ENCODE data around the gene USH2A.
A peak's percentile ranks its signal among the peaks of the same experiment; 100 is the strongest.

Gene USH2A

GRCh38 chr1:216237927-216238542 lies 185.2 kb downstream of the USH2A start:
- Histone ChIP-seq H3K4me1 (no peaks in the 10 kb centered on the region), H3K27me3 (ENCODE audit: low read depth) (no peaks in the 10 kb centered on the region), H3K9me3 (no peaks in the 10 kb centered on the region), H3K4me3 (no peak overlapping the region), H3K36me3 (replicated peaks) (no peaks in the 10 kb centered on the region)
- in situ Hi-C loops (cut with MboI; ENCODE audit: low sequenced_read_pairs) = no loop called here
- no peak for DNase-seq (ENCODE audit: low spot score in 2 of 2)

DNA sequence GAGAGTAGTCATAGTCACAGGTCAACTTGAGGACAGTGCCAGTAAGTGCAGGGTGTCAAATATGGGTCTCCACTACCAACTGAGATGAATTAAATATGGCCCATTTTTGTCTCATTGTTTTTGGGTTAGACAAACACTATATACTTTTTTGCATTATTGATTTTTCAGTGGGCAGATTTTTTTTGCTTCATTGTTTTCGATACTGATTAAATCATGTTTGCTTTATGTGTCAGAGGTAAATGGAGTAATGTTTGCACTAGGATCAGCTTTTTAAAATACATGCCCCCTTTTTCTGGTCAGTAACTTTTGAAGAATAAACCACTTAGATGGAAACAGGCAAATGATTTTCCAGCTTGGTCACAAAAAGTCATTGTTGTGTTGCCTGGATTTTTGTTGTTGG lies 199.0 kb downstream of the USH2A start:
- H3K4me1 ChIP-seq = peaks cover 6% of the 10 kb centered on the region
- no peak for DNase-seq (ENCODE audit: low spot score in 2 of 2)
- H3K9me3 ChIP-seq = no peaks in the 10 kb centered on the region
- H3K36me3 ChIP-seq (replicated peaks) = no peaks in the 10 kb centered on the region
- H3K27me3 ChIP-seq (ENCODE audit: low read depth) = no peaks in the 10 kb centered on the region
- no peak overlapping the region for H3K4me3 ChIP-seq
- in situ Hi-C loops (cut with MboI; ENCODE audit: low sequenced_read_pairs) = no loop called here

GRCh38 chr1:216223486-216223885 lies 199.8 kb downstream of the USH2A start:
- Histone ChIP-seq H3K4me3 (no peak overlapping the region), H3K4me1 (peaks cover 6% of the 10 kb centered on the region), H3K27me3 (ENCODE audit: low read depth) (no peaks in the 10 kb centered on the region), H3K9me3 (no peaks in the 10 kb centered on the region), H3K36me3 (replicated peaks) (no peaks in the 10 kb centered on the region)
- in situ Hi-C loops (cut with MboI; ENCODE audit: low sequenced_read_pairs) = no loop called here
- DNase-seq (ENCODE audit: low spot score in 2 of 2) = no peak

DNA sequence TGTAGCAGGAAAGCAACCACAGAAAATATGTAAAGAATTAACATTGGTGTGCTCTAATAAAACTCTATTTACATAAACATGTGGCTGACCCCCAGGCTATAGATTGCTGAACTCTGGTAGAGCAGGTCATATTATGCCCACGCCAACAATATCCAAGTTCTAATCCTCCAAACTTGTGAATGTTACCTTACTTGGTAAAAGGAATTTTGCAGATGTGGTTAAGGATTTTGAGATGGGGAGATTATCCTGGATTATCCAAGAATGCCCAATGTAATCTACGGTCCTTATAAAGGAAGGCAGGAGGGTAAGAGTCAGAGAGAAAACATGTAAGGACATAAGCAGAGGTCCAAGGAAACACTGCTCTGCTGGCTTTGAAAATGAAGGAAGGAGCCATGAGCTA lies 201.0 kb downstream of the USH2A start:
- no peak overlapping the region for H3K4me3 ChIP-seq
- no peaks in the 10 kb centered on the region for H3K36me3 ChIP-seq (replicated peaks)
- DNase-seq (ENCODE audit: low spot score in 2 of 2) = peak; percentile 32 to 50
- no peaks in the 10 kb centered on the region for H3K9me3 ChIP-seq
- in situ Hi-C loops (cut with MboI; ENCODE audit: low sequenced_read_pairs) = no loop called here
- no peaks in the 10 kb centered on the region for H3K27me3 ChIP-seq (ENCODE audit: low read depth)
- peaks cover 6% of the 10 kb centered on the region for H3K4me1 ChIP-seq

DNA sequence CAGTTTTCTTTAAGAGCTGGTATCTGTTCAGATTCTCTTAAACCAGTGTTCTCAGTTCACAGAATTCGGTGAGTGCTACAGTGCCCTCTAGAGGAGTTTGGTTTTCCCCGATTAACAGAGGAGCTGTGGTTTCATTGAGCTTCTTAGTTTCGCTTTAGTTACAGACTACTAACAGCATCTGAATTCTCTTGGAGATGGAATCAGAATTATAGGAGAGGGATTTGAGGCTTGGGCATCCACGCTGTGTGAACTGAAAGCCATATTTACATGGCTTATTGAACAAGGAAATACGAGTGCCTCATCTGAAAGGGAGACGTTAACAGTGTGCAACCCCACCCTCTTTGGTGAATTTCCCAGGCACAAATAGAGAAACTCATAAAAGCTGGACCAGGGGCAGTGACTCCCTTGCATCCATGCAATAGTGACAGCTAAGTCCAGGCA lies 202.0 kb downstream of the USH2A start:
- DNase-seq (ENCODE audit: low spot score in 2 of 2) = peak; percentile 74 to 86
- peak overlapping the region; percentile 30 for H3K4me3 ChIP-seq
- in situ Hi-C loops (cut with MboI; ENCODE audit: low sequenced_read_pairs) = no loop called here
- peaks cover 6% of the 10 kb centered on the region for H3K4me1 ChIP-seq
- H3K27me3 ChIP-seq (ENCODE audit: low read depth) = no peaks in the 10 kb centered on the region
- H3K36me3 ChIP-seq (replicated peaks) = no peaks in the 10 kb centered on the region
- no peaks in the 10 kb centered on the region for H3K9me3 ChIP-seq

GRCh38 chr1:216216305-216216704 lies 206.9 kb downstream of the USH2A start:
- no peaks in the 10 kb centered on the region for H3K27me3 ChIP-seq (ENCODE audit: low read depth)
- no peaks in the 10 kb centered on the region for H3K36me3 ChIP-seq (replicated peaks)
- H3K9me3 ChIP-seq = no peaks in the 10 kb centered on the region
- no peak for DNase-seq (ENCODE audit: low spot score in 2 of 2)
- no peaks in the 10 kb centered on the region; the same call in 1 of the 2 replicates for H3K4me1 ChIP-seq
- in situ Hi-C loops (cut with MboI; ENCODE audit: low sequenced_read_pairs) = no loop called here
- H3K4me3 ChIP-seq = no peak overlapping the region

GRCh38 chr1:216215169-216215568 lies 208.1 kb downstream of the USH2A start:
- Histone ChIP-seq H3K9me3 (no peaks in the 10 kb centered on the region), H3K27me3 (ENCODE audit: low read depth) (no peaks in the 10 kb centered on the region), H3K4me3 (no peak overlapping the region), H3K4me1 (no peaks in the 10 kb centered on the region), H3K36me3 (replicated peaks) (no peaks in the 10 kb centered on the region)
- in situ Hi-C loops (cut with MboI; ENCODE audit: low sequenced_read_pairs) = no loop called here
- DNase-seq (ENCODE audit: low spot score in 2 of 2) = no peak

- Histone ChIP-seq H3K4me3 (no peak overlapping the region), H3K27me3 (ENCODE audit: low read depth) (no peaks in the 10 kb centered on the region), H3K9me3 (no peaks in the 10 kb centered on the region), H3K36me3 (replicated peaks) (no peaks in the 10 kb centered on the region), H3K4me1 (no peaks in the 10 kb centered on the region)
- in situ Hi-C loops (cut with MboI; ENCODE audit: low sequenced_read_pairs) = no loop called here
- no peak for DNase-seq (ENCODE audit: low spot score in 2 of 2)
Measured at GRCh38 chr1:216212826-216213225, 210.4 kb downstream of the USH2A start.

- no peak for DNase-seq (ENCODE audit: low spot score in 2 of 2)
- Histone ChIP-seq H3K27me3 (ENCODE audit: low read depth) (no peaks in the 10 kb centered on the region), H3K4me3 (no peak overlapping the region), H3K4me1 (no peaks in the 10 kb centered on the region), H3K9me3 (no peaks in the 10 kb centered on the region), H3K36me3 (replicated peaks) (no peaks in the 10 kb centered on the region)
- in situ Hi-C loops (cut with MboI; ENCODE audit: low sequenced_read_pairs) = no loop called here
Measured at GRCh38 chr1:216210081-216210480, 213.2 kb downstream of the USH2A start.

GRCh38 chr1:216209125-216209524 lies 214.1 kb downstream of the USH2A start:
- Histone ChIP-seq H3K4me3 (no peak overlapping the region), H3K36me3 (replicated peaks) (no peaks in the 10 kb centered on the region), H3K9me3 (no peaks in the 10 kb centered on the region), H3K27me3 (ENCODE audit: low read depth) (no peaks in the 10 kb centered on the region), H3K4me1 (no peaks in the 10 kb centered on the region)
- in situ Hi-C loops (cut with MboI; ENCODE audit: low sequenced_read_pairs) = no loop called here
- no peak for DNase-seq (ENCODE audit: low spot score in 2 of 2)

DNA sequence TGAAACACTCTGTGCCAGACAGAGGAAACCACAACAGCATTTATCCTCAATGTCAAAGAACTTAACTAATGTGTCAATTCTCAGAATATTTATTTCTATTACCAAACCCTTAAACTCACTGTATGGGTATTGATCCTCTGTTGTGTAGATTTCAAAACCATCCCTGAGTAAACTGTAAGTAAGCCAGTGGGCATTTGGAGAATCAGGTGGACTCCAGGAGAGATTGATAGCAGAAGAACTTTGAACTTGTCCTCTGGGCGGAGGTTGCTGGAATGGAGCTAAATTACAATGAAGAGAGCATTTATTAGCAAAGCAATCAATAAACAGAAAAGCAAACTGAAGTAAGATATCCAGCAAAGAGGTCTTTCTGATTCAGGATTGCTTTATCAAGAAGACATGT lies 216.1 kb downstream of the USH2A start:
- Histone ChIP-seq H3K4me1 (no peaks in the 10 kb centered on the region), H3K36me3 (replicated peaks) (no peaks in the 10 kb centered on the region), H3K9me3 (no peaks in the 10 kb centered on the region), H3K27me3 (ENCODE audit: low read depth) (no peaks in the 10 kb centered on the region), H3K4me3 (no peak overlapping the region)
- DNase-seq (ENCODE audit: low spot score in 2 of 2) = no peak
- in situ Hi-C loops (cut with MboI; ENCODE audit: low sequenced_read_pairs) = no loop called here

DNA sequence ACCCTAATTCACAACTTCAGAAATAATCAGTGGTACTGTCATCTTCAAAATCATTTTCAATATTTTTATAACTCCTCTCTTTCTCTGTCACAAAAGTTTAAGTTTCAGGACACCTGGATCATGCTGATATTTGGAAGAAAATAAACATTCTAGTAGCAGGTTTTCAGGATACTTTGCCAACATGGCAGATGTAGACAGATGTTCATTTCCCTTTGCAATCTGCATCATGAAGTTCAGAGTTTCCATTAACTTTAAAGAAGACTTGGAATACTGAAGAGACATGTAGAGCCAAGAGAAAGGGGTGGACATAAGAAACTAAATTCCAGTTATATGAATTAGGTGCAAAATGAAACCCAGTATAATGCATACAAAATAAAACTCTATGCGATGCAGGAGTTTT lies 218.1 kb downstream of the USH2A start:
- H3K4me1 ChIP-seq = no peaks in the 10 kb centered on the region

DNA sequence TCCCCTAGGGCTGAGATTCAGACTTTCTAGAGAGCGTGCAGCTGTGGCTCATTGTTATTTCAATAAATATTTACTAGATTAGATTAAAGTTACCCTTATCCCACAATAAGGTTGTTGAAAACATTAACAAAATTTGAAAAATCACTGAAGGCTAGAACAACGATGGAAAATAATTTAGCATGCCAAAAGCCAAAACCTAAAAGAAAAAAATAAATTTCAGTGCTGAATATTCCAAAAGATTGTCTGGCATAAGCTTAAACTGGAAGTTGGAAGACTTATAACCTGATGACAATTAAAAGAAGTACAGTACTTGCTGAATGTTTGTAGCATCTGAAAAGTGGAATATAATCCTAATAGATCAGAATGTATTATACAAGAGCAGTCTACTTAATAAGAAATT lies 221.3 kb downstream of the USH2A start:
- Histone ChIP-seq H3K36me3 (replicated peaks) (no peaks in the 10 kb centered on the region), H3K4me3 (no peak overlapping the region), H3K4me1 (no peaks in the 10 kb centered on the region), H3K27me3 (ENCODE audit: low read depth) (no peaks in the 10 kb centered on the region), H3K9me3 (no peaks in the 10 kb centered on the region)
- no peak for DNase-seq (ENCODE audit: low spot score in 2 of 2)
- in situ Hi-C loops (cut with MboI; ENCODE audit: low sequenced_read_pairs) = no loop called here

More for the DNA sequence above, 218.1 kb downstream of the USH2A start:
- Histone ChIP-seq H3K27me3 (ENCODE audit: low read depth) (no peaks in the 10 kb centered on the region), H3K36me3 (replicated peaks) (no peaks in the 10 kb centered on the region), H3K4me3 (no peak overlapping the region), H3K9me3 (no peaks in the 10 kb centered on the region)
- in situ Hi-C loops (cut with MboI; ENCODE audit: low sequenced_read_pairs) = no loop called here
- no peak for DNase-seq (ENCODE audit: low spot score in 2 of 2)

- Histone ChIP-seq H3K9me3 (no peaks in the 10 kb centered on the region), H3K4me1 (no peaks in the 10 kb centered on the region), H3K36me3 (replicated peaks) (no peaks in the 10 kb centered on the region), H3K27me3 (ENCODE audit: low read depth) (no peaks in the 10 kb centered on the region), H3K4me3 (no peak overlapping the region)
- DNase-seq (ENCODE audit: low spot score in 2 of 2) = no peak
- in situ Hi-C loops (cut with MboI; ENCODE audit: low sequenced_read_pairs) = no loop called here
Measured at GRCh38 chr1:216200941-216201340, 222.3 kb downstream of the USH2A start.

GRCh38 chr1:216194721-216195120 lies 228.5 kb downstream of the USH2A start:
- no peak overlapping the region for H3K4me3 ChIP-seq
- no peaks in the 10 kb centered on the region for H3K27me3 ChIP-seq (ENCODE audit: low read depth)
- no peak for DNase-seq (ENCODE audit: low spot score in 2 of 2)
- no peaks in the 10 kb centered on the region for H3K36me3 ChIP-seq (replicated peaks)
- in situ Hi-C loops (cut with MboI; ENCODE audit: low sequenced_read_pairs) = no loop called here
- no peaks in the 10 kb centered on the region for H3K9me3 ChIP-seq
- no peaks in the 10 kb centered on the region for H3K4me1 ChIP-seq

Data from HAP-1 (cell line).